Measurements from ENCODE around the gene CTPS2. TPM values are rescaled to one million over a fixed set of nuclear protein-coding genes. Genes with fewer than 3 reads are reported as not detected.

The CTPS2 gene
- total RNA-seq, 1 experiment from 2014 or later = 3.8 TPM

GRCh38 chrX:16664074-16664473 lies 48.4 kb downstream of the CTPS2 start:
- in situ Hi-C loops (cut with HindIII; ENCODE audit: low pct_unique_long_range_greater_than_20kb, low sequenced_read_pairs) = no loop called here

GRCh38 chrX:16662402-16662801 lies 50.1 kb downstream of the CTPS2 start:
- no peak overlapping the region for H3K27ac ChIP-seq (ENCODE audit: low read length)
- H3K36me3 ChIP-seq (ENCODE audit: control insufficient read depth, insufficient read depth, low read length) = no peaks in the 10 kb centered on the region
- TF ChIP-seq POLR2AphosphoS5 (IDR thresholded peaks at IDR 0.05; ENCODE audit: low read depth, low read length) (no peak), CTCF (IDR thresholded peaks at IDR 0.05) (no peak), TCF7L2 (IDR thresholded peaks at IDR 0.05; ENCODE audit: low read depth, low read length) (no peak), SIN3A (IDR thresholded peaks at IDR 0.05; ENCODE audit: borderline replicate concordance, insufficient read depth, low read depth, low read length) (no peak)
- TF ChIP-seq, protein P1, sequence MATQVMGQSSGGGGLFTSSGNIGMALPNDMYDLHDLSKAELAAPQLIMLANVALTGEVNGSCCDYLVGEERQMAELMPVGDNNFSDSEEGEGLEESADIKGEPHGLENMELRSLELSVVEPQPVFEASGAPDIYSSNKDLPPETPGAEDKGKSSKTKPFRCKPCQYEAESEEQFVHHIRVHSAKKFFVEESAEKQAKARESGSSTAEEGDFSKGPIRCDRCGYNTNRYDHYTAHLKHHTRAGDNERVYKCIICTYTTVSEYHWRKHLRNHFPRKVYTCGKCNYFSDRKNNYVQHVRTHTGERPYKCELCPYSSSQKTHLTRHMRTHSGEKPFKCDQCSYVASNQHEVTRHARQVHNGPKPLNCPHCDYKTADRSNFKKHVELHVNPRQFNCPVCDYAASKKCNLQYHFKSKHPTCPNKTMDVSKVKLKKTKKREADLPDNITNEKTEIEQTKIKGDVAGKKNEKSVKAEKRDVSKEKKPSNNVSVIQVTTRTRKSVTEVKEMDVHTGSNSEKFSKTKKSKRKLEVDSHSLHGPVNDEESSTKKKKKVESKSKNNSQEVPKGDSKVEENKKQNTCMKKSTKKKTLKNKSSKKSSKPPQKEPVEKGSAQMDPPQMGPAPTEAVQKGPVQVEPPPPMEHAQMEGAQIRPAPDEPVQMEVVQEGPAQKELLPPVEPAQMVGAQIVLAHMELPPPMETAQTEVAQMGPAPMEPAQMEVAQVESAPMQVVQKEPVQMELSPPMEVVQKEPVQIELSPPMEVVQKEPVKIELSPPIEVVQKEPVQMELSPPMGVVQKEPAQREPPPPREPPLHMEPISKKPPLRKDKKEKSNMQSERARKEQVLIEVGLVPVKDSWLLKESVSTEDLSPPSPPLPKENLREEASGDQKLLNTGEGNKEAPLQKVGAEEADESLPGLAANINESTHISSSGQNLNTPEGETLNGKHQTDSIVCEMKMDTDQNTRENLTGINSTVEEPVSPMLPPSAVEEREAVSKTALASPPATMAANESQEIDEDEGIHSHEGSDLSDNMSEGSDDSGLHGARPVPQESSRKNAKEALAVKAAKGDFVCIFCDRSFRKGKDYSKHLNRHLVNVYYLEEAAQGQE (IDR thresholded peaks at IDR 0.05; ENCODE audit: insufficient read depth in 1 of 2, low read depth in 2 of 2, low read length in 1 of 2) = no peak
- ChIA-PET POLR2A (no interaction called here), CTCF (no interaction called here)
- BruUV-seq (replicated peaks) = no TSS peak
- in situ Hi-C loops (cut with HindIII; ENCODE audit: low pct_unique_long_range_greater_than_20kb, low sequenced_read_pairs) (no loop called here), intact Hi-C loops (cut with micrococcal nuclease; ENCODE audit: unreplicated experiment) (no loop called here)
- no peaks in the 10 kb centered on the region for H3K27me3 ChIP-seq (ENCODE audit: control insufficient read depth, insufficient read depth, low read length)
- H3K4me1 ChIP-seq (ENCODE audit: control insufficient read depth, insufficient read depth, low read length) = no peaks in the 10 kb centered on the region
- ATAC-seq (no peak), DNase-seq (ENCODE audit: low read depth, low spot score) (no peak)
- H3K4me3 ChIP-seq (ENCODE audit: low read depth in 2 of 2, low read length in 2 of 2) = no peak overlapping the region
- H3K9me3 ChIP-seq (ENCODE audit: control insufficient read depth, insufficient read depth, low read depth, low read length) = no peaks in the 10 kb centered on the region

More at GRCh38 chrX:16664074-16664473, 48.4 kb downstream of the CTPS2 start:
- Histone ChIP-seq H3K36me3 (ENCODE audit: control insufficient read depth, insufficient read depth, low read length) (no peaks in the 10 kb centered on the region), H3K4me3 (ENCODE audit: low read depth in 2 of 2, low read length in 2 of 2) (no peak overlapping the region), H3K4me1 (ENCODE audit: control insufficient read depth, insufficient read depth, low read length) (no peaks in the 10 kb centered on the region), H3K9me3 (ENCODE audit: control insufficient read depth, insufficient read depth, low read depth, low read length) (no peaks in the 10 kb centered on the region), H3K27me3 (ENCODE audit: control insufficient read depth, insufficient read depth, low read length) (no peaks in the 10 kb centered on the region), H3K27ac (ENCODE audit: low read length) (no peak overlapping the region)
- TF ChIP-seq TCF7L2 (IDR thresholded peaks at IDR 0.05; ENCODE audit: low read depth, low read length) = no peak
- no peak for TF ChIP-seq SIN3A (IDR thresholded peaks at IDR 0.05; ENCODE audit: borderline replicate concordance, insufficient read depth, low read depth, low read length)
- no peak for TF ChIP-seq POLR2AphosphoS5 (IDR thresholded peaks at IDR 0.05; ENCODE audit: low read depth, low read length)
- no peak for TF ChIP-seq CTCF (IDR thresholded peaks at IDR 0.05)
- TF ChIP-seq, protein P1 (IDR thresholded peaks at IDR 0.05; ENCODE audit: insufficient read depth in 1 of 2, low read depth in 2 of 2, low read length in 1 of 2) = no peak
- ChIA-PET CTCF (no interaction called here), POLR2A (no interaction called here)
- ATAC-seq (no peak), DNase-seq (ENCODE audit: low read depth, low spot score) (no peak)
- intact Hi-C loops (cut with micrococcal nuclease; ENCODE audit: unreplicated experiment) = no loop called here
- BruUV-seq (replicated peaks) = no TSS peak

All from Panc1 (cell line).